Activated CD4-positive, alpha-beta T cell treated with anti-CD3 and anti-CD28 coated beads, Interleukin-2, amount 50 U/mL, for 48 hours (primary cell): ENCODE data around the gene CCDC91.
"Not testable (repeated sequence)": the region's sequence is repeated elsewhere in the genome, so short reads cannot be mapped to it uniquely, and the experiment has no call there.

ENCODE experiments used
- DNase-seq, 2 experiments: peaks; one replicate each; pipeline ENCODE4 v3.0.0-alpha.2; 2020

CCDC91 gene

GRCh38 chr12:28235015-28235414 lies 44.8 kb downstream of the CCDC91 start:
- no peak for DNase-seq

- DNase-seq, result no peak
Observed at GRCh38 chr12:28235985-28236384, 45.7 kb downstream of the CCDC91 start.

- no peak for DNase-seq
Observed at GRCh38 chr12:28237423-28237822, 47.2 kb downstream of the CCDC91 start.

GRCh38 chr12:28239918-28240317 lies 49.7 kb downstream of the CCDC91 start:
- no peak for DNase-seq

GRCh38 chr12:28240853-28241252 lies 50.6 kb downstream of the CCDC91 start:
- no peak for DNase-seq

GRCh38 chr12:28242129-28242495 lies 51.9 kb downstream of the CCDC91 start:
- no peak for DNase-seq

- DNase-seq, result no peak
Observed at GRCh38 chr12:28242496-28243309, 52.4 kb downstream of the CCDC91 start.

GRCh38 chr12:28243310-28243633 lies 53.0 kb downstream of the CCDC91 start:
- no peak for DNase-seq

- no peak for DNase-seq
Observed at GRCh38 chr12:28247806-28248205, 57.5 kb downstream of the CCDC91 start.

- DNase-seq, result no peak
Observed at GRCh38 chr12:28248555-28249145, 58.4 kb downstream of the CCDC91 start.

- peak; percentile 55 to 65 for DNase-seq
Observed at GRCh38 chr12:28253161-28253641, 62.9 kb downstream of the CCDC91 start.

GRCh38 chr12:28257411-28257810 lies 67.2 kb downstream of the CCDC91 start:
- DNase-seq, result no peak

- DNase-seq, result no peak
Observed at GRCh38 chr12:28258998-28259397, 68.7 kb downstream of the CCDC91 start.

- DNase-seq, result no peak
Observed at GRCh38 chr12:28265435-28266042, 75.3 kb downstream of the CCDC91 start.

- not testable (repeated sequence) for DNase-seq
Observed at GRCh38 chr12:28267920-28268607, 77.8 kb downstream of the CCDC91 start.

- no peak for DNase-seq
Observed at GRCh38 chr12:28268608-28269229, 78.5 kb downstream of the CCDC91 start.

GRCh38 chr12:28269851-28270250 lies 79.6 kb downstream of the CCDC91 start:
- no peak for DNase-seq

GRCh38 chr12:28278499-28278898 lies 88.2 kb downstream of the CCDC91 start:
- no peak for DNase-seq

GRCh38 chr12:28278960-28279359 lies 88.7 kb downstream of the CCDC91 start:
- DNase-seq, result no peak

- DNase-seq, result no peak
Observed at GRCh38 chr12:28286352-28286751, 96.1 kb downstream of the CCDC91 start.

GRCh38 chr12:28290262-28290661 lies 100.0 kb downstream of the CCDC91 start:
- no peak for DNase-seq

GRCh38 chr12:28292699-28293098 lies 102.4 kb downstream of the CCDC91 start:
- no peak for DNase-seq

- no peak for DNase-seq
Observed at GRCh38 chr12:28294300-28294699, 104.0 kb downstream of the CCDC91 start.
